Measurements from ENCODE around the gene PAK5. TPM values are rescaled to one million over a fixed set of nuclear protein-coding genes. Genes with fewer than 3 reads are reported as not detected.

PAK5 gene
- total RNA-seq, 1 donor from 2014 or later: not detected

DNA sequence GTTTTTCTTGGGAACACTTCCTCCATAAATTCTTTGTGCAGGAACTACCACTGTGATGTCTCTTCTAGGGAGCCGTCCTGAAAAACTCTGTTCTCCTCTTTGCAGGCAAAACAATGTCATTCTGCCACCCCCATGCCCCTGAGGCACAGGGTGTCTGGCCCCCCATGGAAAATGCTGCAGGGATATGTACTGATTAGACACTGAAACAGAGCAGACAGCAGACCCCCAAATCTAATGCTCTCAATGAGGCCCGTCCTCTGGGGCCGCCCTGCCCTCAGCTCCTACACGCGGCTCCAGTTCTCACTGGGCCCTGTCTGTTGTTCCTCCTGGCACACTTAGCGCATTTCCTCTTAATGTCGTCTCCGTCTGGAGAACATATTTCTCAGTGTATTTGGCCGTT is 227.0 kb downstream of the PAK5 start:
- no peak overlapping the region for H3K4me3 ChIP-seq
- no peaks in the 10 kb centered on the region for H3K36me3 ChIP-seq
- intact Hi-C loops (cut with DNase I): no loop called here
- H3K27ac ChIP-seq: no peak overlapping the region
- H3K27me3 ChIP-seq: no peaks in the 10 kb centered on the region
- TF ChIP-seq, protein P1, sequence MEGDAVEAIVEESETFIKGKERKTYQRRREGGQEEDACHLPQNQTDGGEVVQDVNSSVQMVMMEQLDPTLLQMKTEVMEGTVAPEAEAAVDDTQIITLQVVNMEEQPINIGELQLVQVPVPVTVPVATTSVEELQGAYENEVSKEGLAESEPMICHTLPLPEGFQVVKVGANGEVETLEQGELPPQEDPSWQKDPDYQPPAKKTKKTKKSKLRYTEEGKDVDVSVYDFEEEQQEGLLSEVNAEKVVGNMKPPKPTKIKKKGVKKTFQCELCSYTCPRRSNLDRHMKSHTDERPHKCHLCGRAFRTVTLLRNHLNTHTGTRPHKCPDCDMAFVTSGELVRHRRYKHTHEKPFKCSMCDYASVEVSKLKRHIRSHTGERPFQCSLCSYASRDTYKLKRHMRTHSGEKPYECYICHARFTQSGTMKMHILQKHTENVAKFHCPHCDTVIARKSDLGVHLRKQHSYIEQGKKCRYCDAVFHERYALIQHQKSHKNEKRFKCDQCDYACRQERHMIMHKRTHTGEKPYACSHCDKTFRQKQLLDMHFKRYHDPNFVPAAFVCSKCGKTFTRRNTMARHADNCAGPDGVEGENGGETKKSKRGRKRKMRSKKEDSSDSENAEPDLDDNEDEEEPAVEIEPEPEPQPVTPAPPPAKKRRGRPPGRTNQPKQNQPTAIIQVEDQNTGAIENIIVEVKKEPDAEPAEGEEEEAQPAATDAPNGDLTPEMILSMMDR (IDR thresholded peaks at IDR 0.05): no peak
- H3K4me1 ChIP-seq: no peaks in the 10 kb centered on the region
- no peak for DNase-seq (ENCODE audit: low spot score in 2 of 2)
- no peaks in the 10 kb centered on the region for H3K9me3 ChIP-seq

DNA sequence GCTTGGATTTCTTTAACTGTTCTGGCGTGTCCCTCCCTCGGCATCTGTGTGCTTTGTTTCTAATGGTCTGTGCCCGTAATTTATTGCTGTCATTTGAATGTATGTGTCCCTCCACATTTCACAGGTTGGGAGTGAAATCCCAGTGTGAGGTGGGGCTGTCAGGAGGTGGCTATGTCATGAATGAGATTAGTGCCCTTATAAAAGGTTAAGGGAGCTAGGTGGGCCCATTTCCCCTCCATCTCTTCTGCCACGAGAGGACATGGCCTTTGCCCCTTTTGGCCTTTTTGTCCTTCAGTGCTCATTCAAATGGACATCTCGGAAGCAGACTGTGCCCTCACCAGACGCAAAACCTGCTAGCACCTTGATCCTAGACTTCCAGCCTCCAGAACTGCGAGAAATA is 228.2 kb downstream of the PAK5 start:
- Histone ChIP-seq H3K4me3 (no peak overlapping the region), H3K27ac (no peak overlapping the region), H3K36me3 (no peaks in the 10 kb centered on the region), H3K27me3 (no peaks in the 10 kb centered on the region), H3K4me1 (no peaks in the 10 kb centered on the region), H3K9me3 (no peaks in the 10 kb centered on the region)
- TF ChIP-seq, protein P1 (IDR thresholded peaks at IDR 0.05): no peak
- intact Hi-C loops (cut with DNase I): loop anchor here (1.0 kb wide), 1 partner anchor 202 kb away; no protein-coding TSS in a partner anchor
- no peak for DNase-seq (ENCODE audit: low spot score in 2 of 2)

DNA sequence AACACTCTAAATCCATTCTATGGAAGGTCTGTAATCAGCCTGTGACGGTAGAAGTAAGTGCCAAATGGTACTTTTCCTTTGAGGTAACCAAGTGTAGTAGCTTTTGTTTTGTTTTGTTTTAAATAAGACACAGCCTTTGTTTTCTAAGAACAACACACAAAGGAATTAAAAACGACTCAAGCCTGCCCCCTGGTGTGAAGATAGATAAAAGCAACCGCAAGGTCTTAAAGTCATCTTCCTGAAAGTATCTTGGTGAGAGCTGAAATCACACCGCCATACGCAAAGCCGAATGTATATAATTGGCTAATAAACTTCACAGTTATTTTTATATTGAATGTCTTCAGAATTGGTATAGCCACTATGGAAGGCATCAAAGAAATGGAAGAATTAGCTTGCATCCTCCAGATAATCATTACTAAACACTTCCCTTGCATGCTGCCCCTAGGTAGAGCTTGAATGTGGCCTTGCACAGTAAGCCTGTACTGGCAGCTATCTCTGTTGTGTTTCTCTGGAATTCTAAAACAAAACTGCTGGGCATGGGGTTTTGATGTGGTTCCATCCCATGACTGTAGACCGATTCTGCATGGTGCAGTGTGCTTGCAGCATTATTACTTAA is 228.9 kb downstream of the PAK5 start:
- no peaks in the 10 kb centered on the region for H3K27me3 ChIP-seq
- TF ChIP-seq, protein P1 (IDR thresholded peaks at IDR 0.05): peak; percentile 47 to 74 (median 64)
- H3K4me3 ChIP-seq: no peak overlapping the region
- no peaks in the 10 kb centered on the region for H3K4me1 ChIP-seq
- no peak overlapping the region for H3K27ac ChIP-seq
- no peaks in the 10 kb centered on the region for H3K36me3 ChIP-seq
- no peak for DNase-seq (ENCODE audit: low spot score in 2 of 2)
- intact Hi-C loops (cut with DNase I): loop anchor here (1.0 kb wide), 1 partner anchor 202 kb away; no protein-coding TSS in a partner anchor
- no peaks in the 10 kb centered on the region for H3K9me3 ChIP-seq

DNA sequence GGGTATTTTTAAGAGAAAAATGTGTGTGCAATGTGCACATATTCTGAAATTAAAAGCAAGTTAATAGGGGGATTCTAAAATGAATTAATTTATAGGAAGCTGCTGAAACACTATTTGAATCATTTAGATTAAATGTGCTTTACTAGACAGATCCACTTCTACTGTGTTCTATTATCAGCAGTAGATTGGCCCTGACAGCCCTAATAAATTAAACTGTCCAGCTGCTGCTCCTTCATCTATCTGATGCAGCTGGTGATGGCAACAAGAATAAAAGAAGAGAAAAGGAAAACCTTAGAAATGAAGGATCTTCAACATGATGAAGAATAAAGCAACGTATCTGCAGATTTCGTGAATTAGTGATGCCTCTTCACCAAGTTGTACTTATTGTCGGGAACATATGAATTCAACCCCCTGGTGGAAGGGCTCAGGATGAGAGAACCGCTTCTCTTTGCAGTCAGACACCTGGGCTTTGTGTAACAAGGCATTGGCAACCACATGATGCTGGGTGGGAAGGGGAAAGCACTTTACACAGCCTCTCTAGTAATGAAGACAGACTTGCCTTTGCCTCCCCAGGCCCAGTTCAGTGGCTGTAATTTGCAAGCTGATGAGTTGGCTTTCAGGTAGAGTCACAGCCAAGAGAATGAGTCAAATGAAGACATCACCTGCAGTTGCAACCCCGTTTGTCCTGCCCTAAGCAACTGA is 230.1 kb downstream of the PAK5 start:
- no peaks in the 10 kb centered on the region for H3K27me3 ChIP-seq
- H3K36me3 ChIP-seq: no peaks in the 10 kb centered on the region
- intact Hi-C loops (cut with DNase I): no loop called here
- no peak overlapping the region for H3K27ac ChIP-seq
- no peak overlapping the region for H3K4me3 ChIP-seq
- no peak for DNase-seq (ENCODE audit: low spot score in 2 of 2)
- no peaks in the 10 kb centered on the region for H3K9me3 ChIP-seq
- H3K4me1 ChIP-seq: no peaks in the 10 kb centered on the region
- TF ChIP-seq, protein P1 (IDR thresholded peaks at IDR 0.05): no peak

DNA sequence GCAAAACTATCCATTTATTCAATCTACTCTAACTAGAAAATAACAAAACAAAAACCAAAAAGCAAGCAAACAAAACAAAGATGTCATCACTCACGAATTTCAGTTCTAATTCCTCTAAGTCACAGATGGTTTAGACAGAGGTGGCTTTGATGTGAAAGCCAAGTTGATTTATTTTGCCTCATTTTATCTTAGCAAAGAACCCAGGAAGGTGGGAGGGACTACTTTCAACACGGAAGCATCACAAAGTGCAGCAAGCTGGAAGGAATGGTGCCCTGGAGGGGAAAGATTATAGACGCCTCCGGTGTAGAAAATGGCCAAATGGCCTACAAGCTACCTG is 236.1 kb downstream of the PAK5 start:
- Histone ChIP-seq H3K27ac (no peak overlapping the region), H3K4me1 (no peaks in the 10 kb centered on the region), H3K27me3 (no peaks in the 10 kb centered on the region), H3K36me3 (no peaks in the 10 kb centered on the region), H3K4me3 (no peak overlapping the region), H3K9me3 (no peaks in the 10 kb centered on the region)
- TF ChIP-seq, protein P1 (IDR thresholded peaks at IDR 0.05): no peak
- no peak for DNase-seq (ENCODE audit: low spot score in 2 of 2)
- intact Hi-C loops (cut with DNase I): no loop called here
